GM12875 (cell line): ENCODE results near the gene TIMM22.

Experiments
- H3K4me3 ChIP-seq: one replicate; pipeline ENCODE4 v1.5.1; 2011; ENCODE audit warnings: low read depth, low read length, control low read depth
- CTCF ChIP-seq: IDR thresholded peaks from 2 replicates; pipeline ENCODE4 v1.5.1; 2011; ENCODE audit warnings: low read depth, mild to moderate bottlenecking, control low read depth, inconsistent platforms, low read length, moderate library complexity, borderline replicate concordance; ENCODE audit not compliant: insufficient read depth

TIMM22 gene

GRCh38 chr17:1013729-1014090 is 16.8 kb downstream of the TIMM22 start:
- no peak overlapping the region for H3K4me3 ChIP-seq
- no peak for TF ChIP-seq CTCF

GRCh38 chr17:1018547-1018946 is 21.6 kb downstream of the TIMM22 start:
- TF ChIP-seq CTCF = no peak
- H3K4me3 ChIP-seq = no peak overlapping the region

GRCh38 chr17:1019451-1019850 is 22.5 kb downstream of the TIMM22 start:
- no peak for TF ChIP-seq CTCF
- no peak overlapping the region for H3K4me3 ChIP-seq

- no peak for TF ChIP-seq CTCF
- H3K4me3 ChIP-seq = no peak overlapping the region
Measured at GRCh38 chr17:1021147-1021546, 24.2 kb downstream of the TIMM22 start.

- H3K4me3 ChIP-seq = no peak overlapping the region
Measured at GRCh38 chr17:1022278-1023024, 25.5 kb downstream of the TIMM22 start.

GRCh38 chr17:1024076-1024475 is 27.1 kb downstream of the TIMM22 start:
- no peak for TF ChIP-seq CTCF
- H3K4me3 ChIP-seq = no peak overlapping the region

More at GRCh38 chr17:1022278-1023024, 25.5 kb downstream of the TIMM22 start:
- no peak for TF ChIP-seq CTCF
